ENCODE results near the gene EZH2.

Gene EZH2

DNA sequence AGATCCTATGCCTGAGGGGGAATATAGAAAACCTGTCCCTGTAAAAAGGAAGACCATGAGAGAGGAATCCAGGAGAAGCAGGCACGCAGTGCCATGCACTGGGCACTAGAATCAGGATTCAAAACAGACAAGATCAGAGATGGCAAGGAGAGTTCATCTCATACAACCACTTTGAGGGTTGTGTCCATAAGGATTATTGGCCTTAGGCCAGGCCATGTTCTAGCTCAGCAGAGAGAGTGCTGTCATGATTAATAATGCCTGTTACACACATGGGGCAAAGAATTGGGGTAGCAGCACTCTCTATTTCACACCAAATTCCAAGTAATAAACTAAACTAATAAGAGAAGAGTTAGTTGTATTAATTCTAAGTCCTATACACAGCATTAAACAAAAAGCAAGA is 29.1 kb downstream of the EZH2 start:
- DNase-seq (ENCODE audit: low spot score): no peak

DNA sequence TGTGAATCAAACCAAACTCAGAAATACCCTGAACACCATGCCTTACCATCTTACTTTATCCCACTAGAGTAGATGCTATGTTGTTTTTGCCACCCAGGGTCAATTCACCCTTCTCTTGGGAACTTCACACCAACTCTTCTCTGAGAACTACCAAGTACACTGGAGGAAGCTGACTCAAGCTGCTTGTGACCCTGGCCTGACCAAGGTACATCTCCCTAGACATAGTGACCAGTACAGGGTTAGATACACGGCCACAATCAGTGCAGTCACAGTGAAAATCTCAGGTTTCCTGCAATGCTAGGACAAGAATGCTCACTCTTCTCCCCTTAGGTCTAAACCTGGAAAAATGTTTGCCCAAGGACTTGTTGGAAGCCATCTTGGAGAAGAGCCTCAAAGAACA is 31.8 kb downstream of the EZH2 start:
- DNase-seq (ENCODE audit: low spot score): no peak

DNA sequence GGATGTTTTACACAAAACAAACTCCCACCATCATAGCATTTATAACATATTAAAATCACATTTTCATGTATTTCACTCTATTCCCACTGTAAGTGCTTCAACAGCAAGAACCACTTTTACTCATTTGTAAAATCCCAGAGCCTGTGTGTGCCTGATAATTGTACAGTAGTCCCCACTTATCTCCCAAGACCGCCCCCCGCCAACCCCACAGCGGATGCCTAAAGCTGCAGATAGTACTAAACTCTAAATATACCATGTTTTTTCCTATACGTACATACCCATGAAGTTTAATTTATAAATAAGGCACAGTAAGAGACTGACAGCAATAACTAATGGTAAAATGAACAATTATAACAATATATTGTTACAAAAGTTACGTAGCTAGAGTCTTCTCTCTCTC is 33.5 kb downstream of the EZH2 start:
- DNase-seq (ENCODE audit: low spot score): no peak

DNA sequence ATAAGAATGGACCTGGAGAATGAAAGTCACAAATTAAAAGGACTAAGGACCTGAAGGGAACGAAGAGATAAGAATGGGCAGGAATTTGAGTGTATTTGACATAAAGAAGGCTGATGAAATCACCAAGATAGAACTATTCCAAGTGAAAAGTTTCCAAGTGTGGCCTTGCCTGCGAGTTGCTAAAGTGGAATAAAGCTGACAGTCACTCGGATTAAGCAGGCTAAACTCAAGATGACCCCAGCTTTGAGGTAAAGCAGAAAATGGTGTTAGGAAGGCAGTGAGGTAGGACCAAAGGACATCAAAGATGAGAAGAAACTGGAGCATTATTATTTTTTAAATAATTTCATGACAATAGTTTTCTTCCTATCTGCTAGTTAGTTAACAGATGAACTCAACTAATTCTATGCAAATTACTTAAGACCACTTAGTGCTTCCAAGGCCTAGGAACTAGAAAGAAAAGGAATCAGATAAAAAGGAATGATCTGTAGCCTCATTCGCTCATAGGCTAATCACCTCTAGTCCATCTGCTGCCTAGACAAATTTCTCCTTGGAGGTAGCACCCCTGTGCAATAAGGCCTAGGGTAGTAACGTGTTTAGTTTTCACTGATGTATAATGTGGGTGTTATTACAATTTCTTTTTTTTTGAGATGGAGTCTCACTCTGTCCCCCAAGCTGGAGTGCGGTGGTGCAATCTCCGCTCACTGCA is 34.5 kb downstream of the EZH2 start:
- DNase-seq (ENCODE audit: low spot score): no peak

DNA sequence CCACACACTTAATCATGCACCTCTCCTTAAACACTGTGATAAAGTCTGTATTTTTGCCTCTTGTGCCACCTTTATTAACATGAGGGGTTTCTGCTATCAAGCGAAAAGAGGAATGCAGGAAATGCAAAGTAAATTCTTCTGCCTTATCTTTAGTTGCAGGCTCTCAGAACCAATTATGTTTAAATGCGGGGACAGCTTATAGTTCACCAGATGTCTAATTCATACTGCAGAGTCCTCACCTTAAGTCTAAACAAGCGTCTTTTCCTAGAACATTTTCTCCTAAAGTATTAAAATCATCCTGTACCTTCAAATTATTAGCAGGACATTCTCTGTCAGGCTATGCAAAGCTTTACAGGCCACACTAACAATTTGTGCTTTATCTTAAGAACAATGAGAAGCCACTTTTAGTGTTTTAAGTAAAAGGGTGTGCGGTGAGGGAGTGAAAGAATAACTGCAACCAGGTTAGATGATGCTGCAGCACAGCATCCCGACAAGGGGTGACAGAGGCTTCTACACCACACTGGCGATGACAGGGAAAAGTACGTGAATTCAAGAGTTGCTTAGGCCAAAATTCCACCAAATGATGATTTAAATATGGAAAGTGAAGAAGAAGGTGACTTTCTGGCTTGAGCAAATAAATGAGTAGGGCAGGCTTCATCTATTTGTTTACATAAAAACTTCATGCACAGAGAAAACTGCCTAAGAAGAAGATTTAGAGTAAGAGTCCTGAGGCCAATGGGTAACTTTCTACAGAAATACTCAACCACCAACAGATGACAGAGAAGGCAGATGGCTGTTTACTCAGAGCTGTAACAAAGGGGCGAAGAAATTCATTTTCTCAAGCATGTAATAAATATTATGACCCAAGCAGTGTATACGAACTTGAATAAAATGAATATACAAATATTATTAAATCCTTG is 36.0 kb downstream of the EZH2 start:
- DNase-seq (ENCODE audit: low spot score): no peak

DNA sequence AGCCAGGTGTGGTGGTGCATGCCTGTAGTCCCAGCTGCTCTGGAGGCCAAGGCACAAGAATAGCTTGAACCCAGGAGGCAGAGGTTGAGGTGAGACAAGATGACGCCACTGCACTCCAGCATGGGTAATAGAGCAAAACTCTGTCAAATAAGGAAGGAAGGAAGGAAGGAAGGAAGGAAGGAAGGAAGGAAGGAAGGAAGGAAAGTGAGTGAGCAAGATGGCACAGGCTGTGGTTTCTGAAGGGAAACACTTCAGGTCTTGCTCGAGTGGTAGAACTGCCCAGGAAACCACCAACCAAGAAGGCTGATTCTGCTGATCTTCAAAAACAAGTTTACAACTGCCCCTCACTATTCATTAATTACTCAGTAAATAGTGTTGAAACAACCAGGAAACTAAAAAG is 45.2 kb downstream of the EZH2 start:
- no peak for DNase-seq (ENCODE audit: low spot score)

DNA sequence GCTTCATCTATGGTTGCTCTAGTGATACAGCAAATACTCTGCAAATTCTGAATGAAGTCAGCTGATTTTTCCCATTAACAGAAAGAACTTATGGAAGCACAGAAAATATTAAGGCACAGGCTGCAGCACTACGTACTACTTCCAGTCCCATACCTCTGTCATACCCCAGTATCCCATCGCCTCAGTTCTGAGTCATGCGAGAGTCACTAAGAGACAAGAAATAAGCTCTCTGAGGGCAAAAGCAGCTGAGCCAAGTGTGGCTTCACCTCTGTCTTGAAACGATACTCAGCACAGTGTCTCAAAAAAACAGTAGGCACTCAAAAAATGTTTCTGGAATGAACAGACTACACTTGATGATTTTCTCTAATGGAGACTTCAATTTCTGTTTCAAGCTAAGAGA is 48.2 kb downstream of the EZH2 start:
- no peak for DNase-seq (ENCODE audit: low spot score)

DNA sequence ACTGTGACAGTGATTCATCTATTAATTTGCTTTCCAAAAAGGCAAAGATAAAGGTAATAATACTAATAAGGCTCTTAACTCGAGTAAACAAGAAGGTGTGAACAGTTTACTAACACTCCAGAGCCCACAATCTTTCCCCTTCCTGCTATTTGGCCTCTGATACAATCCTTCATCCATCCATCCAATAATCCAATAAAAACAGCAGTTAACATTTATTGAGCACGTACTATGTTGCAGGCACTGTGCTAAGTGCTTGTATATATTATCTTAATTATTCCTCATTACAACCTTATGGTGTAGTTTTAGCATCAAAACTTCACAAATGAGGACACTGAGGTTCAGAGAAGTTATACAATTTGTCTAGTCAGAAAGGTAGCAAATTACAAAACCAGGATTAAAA is 49.5 kb downstream of the EZH2 start:
- no peak for DNase-seq (ENCODE audit: low spot score)

DNA sequence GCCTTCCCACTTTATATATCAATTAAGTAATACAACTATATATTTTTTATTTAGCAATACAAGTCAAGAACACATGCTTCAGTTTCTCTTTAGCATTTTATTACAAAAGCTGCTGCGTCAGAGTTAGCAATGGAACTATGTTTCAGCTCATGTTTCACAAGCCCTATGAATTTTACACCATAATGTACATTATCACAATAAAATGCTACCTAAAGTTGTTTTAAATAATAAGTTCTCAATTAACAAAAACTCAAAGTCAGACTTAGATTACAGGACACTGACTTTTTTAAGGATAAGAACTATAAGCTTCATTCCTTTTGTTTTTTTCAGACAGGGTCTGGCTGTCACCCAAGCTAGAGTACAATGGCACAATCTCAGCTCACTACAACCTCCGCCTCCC is 52.3 kb downstream of the EZH2 start:
- no peak for DNase-seq (ENCODE audit: low spot score)

DNA sequence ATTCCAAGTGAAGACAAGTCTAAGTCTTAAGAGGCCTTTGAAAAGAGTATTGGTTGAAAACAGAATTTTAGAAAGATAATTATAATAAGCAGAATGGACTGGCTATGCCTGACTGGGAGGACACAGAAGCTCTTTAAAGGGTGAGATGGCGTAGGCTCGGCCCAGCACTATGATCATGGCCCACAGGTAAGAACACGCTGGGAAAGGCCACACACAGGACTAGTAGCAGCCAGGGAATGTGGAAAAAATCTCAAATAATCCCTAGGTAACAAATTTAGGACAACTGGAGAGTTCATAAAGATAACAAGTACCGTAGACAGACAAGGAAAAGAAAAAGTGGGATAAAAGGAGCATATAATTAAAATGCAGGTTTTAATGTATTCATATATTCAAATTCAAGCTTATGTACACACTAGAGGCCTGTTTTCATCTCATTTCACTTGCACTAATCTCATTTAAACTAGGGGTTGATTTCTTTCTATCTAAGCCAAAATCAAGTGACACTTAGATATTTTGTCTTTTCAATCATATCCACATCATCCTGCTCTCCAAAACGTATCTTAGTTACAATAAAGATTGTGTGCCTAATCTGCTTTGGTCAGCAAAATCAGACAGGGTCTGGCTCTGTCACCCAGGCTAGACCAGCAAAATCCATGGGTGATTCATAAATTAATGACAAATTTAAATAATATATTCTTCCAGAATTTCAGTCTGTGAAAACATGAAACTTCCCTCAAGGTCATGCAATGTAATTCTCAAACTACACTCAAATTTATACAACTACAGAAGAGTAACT is 53.0 kb downstream of the EZH2 start:
- no peak for DNase-seq (ENCODE audit: low spot score)

DNA sequence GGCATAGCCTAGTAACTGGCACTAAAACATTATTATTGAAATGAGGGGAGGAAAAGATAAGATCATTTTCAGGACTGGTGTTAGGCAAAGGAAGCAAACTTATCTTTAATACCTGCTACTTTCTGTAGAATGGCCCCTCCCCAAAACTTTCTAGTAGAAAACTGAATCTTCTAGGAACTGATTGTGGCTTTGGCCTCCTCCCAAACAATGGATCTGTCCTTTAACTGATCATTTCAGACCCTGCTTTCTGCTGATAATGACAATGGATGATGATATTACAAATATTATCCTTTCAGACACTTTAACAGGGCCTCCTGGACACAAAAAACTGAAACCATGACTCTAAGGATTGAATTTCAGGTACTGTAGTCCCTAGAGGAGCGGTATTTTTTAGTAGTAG is 55.1 kb downstream of the EZH2 start:
- no peak for DNase-seq (ENCODE audit: low spot score)

DNA sequence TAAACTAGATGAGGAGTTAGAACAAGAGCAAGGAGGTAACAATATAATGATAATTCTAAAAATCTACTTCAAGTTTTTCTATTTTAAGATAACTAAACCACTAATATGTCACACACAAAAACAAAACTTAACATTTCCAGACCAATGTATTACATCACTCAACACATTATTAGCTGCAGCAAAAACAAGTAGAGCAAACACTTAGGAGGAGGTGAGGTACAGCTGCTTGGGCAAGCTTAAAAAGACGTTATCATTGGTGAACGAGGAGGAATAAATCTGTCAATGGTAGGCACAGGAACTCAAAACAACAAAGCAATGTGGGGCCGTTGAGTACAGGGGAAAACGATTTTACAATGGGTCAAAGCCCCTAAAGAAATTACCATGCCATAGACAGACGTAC is 58.8 kb downstream of the EZH2 start:
- no peak for DNase-seq (ENCODE audit: low spot score)

DNA sequence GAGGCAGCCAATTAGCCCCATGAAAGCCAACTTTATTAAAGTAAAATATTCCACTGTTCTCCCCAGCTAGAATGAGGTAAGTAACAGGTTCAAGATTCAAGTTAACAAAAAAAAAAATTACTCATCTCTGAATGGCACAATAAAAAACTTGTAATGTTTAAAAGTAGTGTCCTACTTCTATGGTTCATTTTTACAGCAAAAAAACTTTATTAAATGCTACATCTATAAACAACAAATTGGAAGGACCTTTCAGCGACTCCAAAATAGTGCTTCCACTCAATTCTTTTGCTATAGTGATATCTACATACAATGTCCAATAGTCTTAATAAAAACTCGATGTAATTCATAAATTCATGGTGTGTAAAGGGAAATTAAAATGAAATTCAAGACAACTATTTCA is 59.2 kb downstream of the EZH2 start:
- DNase-seq (ENCODE audit: low spot score): no peak

DNA sequence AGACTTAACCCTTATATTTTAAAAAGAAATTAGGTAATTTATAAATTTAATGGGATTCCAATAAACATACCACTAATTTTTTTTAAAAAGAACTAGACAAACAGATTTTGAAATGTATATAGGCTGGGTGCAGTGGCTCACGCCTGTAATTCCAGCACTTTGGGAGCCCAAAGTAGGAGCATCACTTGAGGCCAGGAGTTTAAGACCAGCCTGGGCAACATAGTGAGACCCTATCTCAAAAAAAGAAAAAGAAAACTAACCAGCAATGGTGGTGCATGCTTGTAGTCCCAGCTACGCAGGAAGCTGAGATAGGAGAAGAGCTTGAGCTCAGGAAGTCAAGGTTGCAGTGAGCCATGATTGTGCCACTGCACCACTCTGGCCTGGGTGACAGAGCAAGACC is 62.7 kb downstream of the EZH2 start:
- no peak for DNase-seq (ENCODE audit: low spot score)

DNA sequence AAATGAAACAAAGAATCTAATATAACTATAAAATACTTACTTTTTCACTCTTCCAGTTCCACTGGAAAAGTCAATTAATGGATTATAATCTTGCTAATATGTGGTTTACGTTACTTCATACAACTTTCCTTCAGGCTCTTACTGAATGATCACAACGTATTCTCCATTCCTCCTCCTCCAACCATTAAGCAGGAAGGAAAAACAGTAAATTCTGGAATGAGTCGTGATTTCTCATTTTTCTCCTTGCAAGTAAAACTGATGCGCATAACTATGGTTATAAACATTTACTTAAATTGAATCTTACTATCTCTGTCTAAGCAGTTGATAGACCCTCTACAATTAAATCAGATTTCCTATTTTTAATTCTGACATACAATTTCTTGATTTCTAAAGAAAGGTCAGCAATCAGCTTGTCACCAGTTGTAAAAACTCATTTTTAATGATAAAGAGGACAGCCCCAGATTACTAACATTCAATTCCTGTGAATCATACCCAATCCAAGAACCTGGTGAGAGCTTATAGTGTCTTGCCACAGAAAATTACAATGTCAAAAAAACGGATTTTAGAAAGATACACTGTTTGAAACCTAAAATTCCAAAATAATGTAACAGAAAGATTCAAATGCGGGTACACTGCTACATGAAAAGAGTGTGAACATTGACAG is 64.3 kb downstream of the EZH2 start:
- no peak for DNase-seq (ENCODE audit: low spot score)

DNA sequence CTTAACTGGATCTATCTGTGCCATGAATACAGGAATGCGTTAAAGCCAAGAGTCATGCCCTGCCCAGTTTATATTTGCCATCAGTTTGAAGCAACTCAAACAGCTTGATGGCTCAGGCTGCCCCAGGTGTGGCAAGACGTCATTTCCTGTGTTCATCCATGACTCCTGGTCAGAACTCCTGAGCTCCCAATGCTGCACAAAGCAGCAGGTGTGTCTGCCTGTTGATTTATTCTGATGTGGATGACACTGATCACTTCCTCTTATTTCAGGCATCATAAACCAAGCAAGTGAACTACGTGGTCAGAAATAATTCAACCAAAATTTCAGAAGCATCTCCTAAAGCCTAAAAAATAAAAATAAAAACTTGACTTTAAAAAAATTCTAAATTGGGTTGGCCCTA is 68.5 kb downstream of the EZH2 start:
- no peak for DNase-seq (ENCODE audit: low spot score)

DNA sequence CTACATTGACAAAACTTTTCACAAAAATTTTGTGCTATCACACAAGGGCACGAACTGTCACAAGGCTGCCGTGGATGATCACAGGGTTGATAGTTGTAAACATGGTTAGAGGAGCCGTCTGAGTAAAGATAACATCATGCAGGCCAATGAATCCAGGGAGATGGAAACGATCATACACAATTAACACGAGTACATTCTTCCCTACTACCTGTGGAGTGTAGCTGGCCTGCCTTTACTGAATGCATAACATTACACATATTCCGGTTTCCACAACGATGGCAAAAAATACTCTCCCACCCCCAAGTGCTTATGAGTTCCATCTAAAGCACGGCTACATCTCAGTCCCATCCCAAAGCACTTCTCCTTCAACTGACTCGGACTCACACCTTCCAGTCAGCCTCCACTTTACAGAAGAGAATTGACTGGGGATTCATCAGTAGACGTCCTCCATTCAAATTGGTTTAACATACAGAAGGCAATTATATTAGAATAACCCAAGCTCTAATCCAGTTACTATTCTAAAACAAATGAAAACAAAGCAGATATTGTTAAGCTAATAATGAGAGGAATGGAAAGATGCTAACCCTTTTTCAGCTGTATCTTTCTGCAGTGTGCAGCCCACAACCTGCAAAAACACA is 69.0 kb downstream of the EZH2 start:
- no peak for DNase-seq (ENCODE audit: low spot score)

DNA sequence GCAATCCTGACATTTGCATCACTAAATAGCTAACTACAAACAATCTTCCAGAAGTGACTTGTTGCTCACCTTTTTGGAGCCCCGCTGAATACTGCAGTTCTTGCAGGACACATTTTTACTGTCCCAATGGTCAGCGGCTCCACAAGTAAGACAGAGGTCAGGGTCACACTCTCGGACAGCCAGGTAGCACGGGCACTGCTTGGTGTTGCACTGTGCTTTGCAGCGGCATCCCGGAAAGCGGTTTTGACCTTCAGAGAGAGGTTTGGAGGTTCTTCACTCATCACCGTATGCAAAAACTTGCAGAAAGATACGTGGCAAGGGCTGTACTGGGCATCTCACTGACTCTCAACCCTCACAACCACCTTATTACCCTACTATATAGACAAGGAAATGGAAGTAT is 70.2 kb downstream of the EZH2 start:
- no peak for DNase-seq (ENCODE audit: low spot score)

DNA sequence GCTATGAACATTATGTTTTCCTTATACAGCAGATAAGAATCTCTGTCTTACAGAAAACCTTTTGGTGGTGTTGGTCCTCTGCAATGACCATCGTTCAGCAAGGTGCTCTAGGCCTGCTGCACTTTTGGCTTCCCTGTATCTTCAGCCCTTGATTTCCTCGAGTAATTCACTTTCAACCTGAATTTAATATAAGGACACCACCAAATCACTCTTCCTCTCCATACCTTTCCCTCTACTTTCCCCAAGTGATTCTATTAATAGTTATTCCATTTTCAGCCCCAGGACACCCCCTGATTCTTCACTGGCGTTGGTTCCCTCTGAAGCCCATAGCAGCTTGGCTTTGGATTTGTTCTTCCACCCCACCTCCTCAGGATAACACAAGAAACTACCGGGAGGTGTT is 72.2 kb downstream of the EZH2 start:
- no peak for DNase-seq (ENCODE audit: low spot score)

DNA sequence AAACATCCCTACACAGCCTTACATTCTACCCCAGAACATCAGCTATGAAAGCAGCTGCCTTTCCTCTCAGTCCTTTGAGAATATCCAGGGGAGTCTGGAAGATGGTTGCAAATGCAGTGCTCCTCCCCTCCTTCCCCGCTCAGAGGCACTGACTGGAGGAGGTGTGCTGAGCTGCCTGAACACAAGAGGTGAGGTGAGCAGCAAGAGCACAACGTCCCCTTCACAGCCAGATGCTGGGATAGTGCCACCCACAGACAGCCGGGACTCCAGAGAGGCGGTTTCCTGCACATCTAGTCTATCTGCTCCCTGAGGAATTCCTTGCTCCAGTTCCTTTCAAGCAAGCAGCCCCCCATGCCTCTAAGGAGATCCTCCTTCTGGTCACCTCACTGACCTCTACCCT is 74.2 kb downstream of the EZH2 start:
- peak; percentile 47 for DNase-seq (ENCODE audit: low spot score)

DNA sequence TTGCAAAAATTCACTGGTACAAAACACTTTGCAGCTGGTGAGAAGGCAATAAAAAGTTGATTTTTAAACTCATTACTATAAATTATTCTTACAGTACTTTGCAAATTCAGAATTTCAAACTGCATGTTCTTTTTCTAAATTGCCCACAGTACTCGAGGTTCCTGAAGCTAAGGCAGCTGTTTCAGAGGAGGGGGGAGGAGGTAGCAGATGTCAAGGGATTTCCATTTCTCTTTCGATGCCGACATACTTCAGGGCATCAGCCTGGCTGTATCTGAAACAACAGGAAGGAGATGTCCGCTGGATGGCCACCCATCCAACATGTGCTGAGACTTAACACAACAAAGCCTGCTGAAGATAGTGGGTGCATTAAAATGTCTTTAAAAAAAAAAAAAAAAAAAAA is 76.7 kb downstream of the EZH2 start:
- no peak for DNase-seq (ENCODE audit: low spot score)

DNA sequence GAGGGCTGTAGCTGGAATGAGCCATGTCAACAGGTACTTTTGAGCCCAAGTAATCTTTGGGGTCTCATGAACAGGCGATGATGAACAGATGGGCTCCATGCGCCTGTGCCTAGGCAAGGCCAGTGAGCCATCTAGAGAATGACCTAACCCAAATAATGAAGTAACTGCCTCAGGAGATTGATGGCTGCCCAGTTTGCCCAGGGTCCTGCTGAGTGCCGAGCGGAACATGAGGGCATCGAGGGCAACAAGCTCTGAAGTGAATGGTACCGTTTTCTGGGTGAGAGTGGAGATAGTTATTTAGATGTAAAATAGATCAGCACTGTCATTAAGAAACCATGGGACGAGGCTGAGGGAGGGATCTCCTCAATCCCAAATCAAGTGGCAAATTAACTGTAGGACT is 77.9 kb downstream of the EZH2 start:
- DNase-seq (ENCODE audit: low spot score): no peak

Measured in putamen (tissue), 1 donor.